ENCODE measurements around the gene GCLC. TPM values are rescaled to one million over a fixed set of nuclear protein-coding genes. Genes with fewer than 3 reads are reported as not detected.

GCLC gene
- total and polyA plus RNA-seq, 2 donors from 2014 or later: 14.8 to 31.8 TPM

- Histone ChIP-seq H3K9me3 (ENCODE audit: control insufficient read depth in 2 of 3, insufficient read depth in 1 of 3, low read length in 3 of 3) (no peaks in the 10 kb centered on the region), H3K4me3 (ENCODE audit: low read length in 3 of 3) (no peak overlapping the region), H3K27ac (ENCODE audit: low read depth in 2 of 2, low read length in 2 of 2) (no peak overlapping the region), H3K36me3 (ENCODE audit: control insufficient read depth in 2 of 3, insufficient read depth in 3 of 3, low read length in 3 of 3) (peaks cover 0 to 3% (median 0%) of the 10 kb centered on the region in 3 donors), H3K27me3 (ENCODE audit: control insufficient read depth, insufficient read depth, low read length) (no peaks in the 10 kb centered on the region), H3K9ac (ENCODE audit: low read length in 3 of 3) (no peak overlapping the region), H3K4me1 (ENCODE audit: control insufficient read depth in 2 of 3, insufficient read depth in 2 of 3, low read depth in 1 of 3, low read length in 3 of 3) (peaks cover 0 to 3% (median 0%) of the 10 kb centered on the region in 3 donors)
- TF ChIP-seq CTCF (IDR thresholded peaks at IDR 0.05; ENCODE audit: borderline replicate concordance, extremely low read depth, insufficient read depth): no peak
- DNase-seq (no peak), FAIRE-seq (no peak)
- intact Hi-C loops (cut with DNase I): no loop called here
Observed at GRCh38 chr6:53520320-53520928, 24.5 kb downstream of the GCLC start.

- H3K36me3 ChIP-seq (ENCODE audit: control insufficient read depth in 2 of 3, insufficient read depth in 3 of 3, low read length in 3 of 3): peaks cover 0 to 3% (median 2%) of the 10 kb centered on the region in 3 donors
- DNase-seq (no peak), FAIRE-seq (no peak)
- TF ChIP-seq CTCF (IDR thresholded peaks at IDR 0.05; ENCODE audit: borderline replicate concordance, extremely low read depth, insufficient read depth): no peak
- intact Hi-C loops (cut with DNase I): no loop called here
- H3K27me3 ChIP-seq (ENCODE audit: control insufficient read depth, insufficient read depth, low read length): no peaks in the 10 kb centered on the region
- H3K4me3 ChIP-seq (ENCODE audit: low read length in 3 of 3): no peak overlapping the region
- H3K27ac ChIP-seq (ENCODE audit: low read depth in 2 of 2, low read length in 2 of 2): no peak overlapping the region
- H3K9ac ChIP-seq (ENCODE audit: low read length in 3 of 3): no peak overlapping the region
- H3K4me1 ChIP-seq (ENCODE audit: control insufficient read depth in 2 of 3, insufficient read depth in 2 of 3, low read depth in 1 of 3, low read length in 3 of 3): no peaks in the 10 kb centered on the region
- no peaks in the 10 kb centered on the region for H3K9me3 ChIP-seq (ENCODE audit: control insufficient read depth in 2 of 3, insufficient read depth in 1 of 3, low read length in 3 of 3)
Observed at GRCh38 chr6:53518862-53519261, 26.0 kb downstream of the GCLC start.

- no peak for DNase-seq
- no peak for TF ChIP-seq CTCF (IDR thresholded peaks at IDR 0.05; ENCODE audit: borderline replicate concordance, extremely low read depth, insufficient read depth)
- Histone ChIP-seq H3K4me1 (ENCODE audit: control insufficient read depth in 2 of 3, insufficient read depth in 2 of 3, low read depth in 1 of 3, low read length in 3 of 3) (peaks cover 0 to 8% (median 0%) of the 10 kb centered on the region in 3 donors), H3K27ac (ENCODE audit: low read depth in 2 of 2, low read length in 2 of 2) (no peak overlapping the region), H3K27me3 (ENCODE audit: control insufficient read depth, insufficient read depth, low read length) (no peaks in the 10 kb centered on the region), H3K9me3 (ENCODE audit: control insufficient read depth in 2 of 3, insufficient read depth in 1 of 3, low read length in 3 of 3) (no peaks in the 10 kb centered on the region), H3K36me3 (ENCODE audit: control insufficient read depth in 2 of 3, insufficient read depth in 3 of 3, low read length in 3 of 3) (peaks cover 0 to 3% (median 2%) of the 10 kb centered on the region in 3 donors), H3K4me3 (ENCODE audit: low read length in 3 of 3) (no peak overlapping the region), H3K9ac (ENCODE audit: low read length in 3 of 3) (no peak overlapping the region)
- FAIRE-seq: no peak
- intact Hi-C loops (cut with DNase I): no loop called here
Observed at GRCh38 chr6:53517021-53517420, 27.9 kb downstream of the GCLC start.

- H3K9ac ChIP-seq (ENCODE audit: low read length in 3 of 3): no peak overlapping the region
- DNase-seq (no peak), FAIRE-seq (no peak)
- no peaks in the 10 kb centered on the region for H3K27me3 ChIP-seq (ENCODE audit: control insufficient read depth, insufficient read depth, low read length)
- intact Hi-C loops (cut with DNase I): no loop called here
- no peaks in the 10 kb centered on the region for H3K9me3 ChIP-seq (ENCODE audit: control insufficient read depth in 2 of 3, insufficient read depth in 1 of 3, low read length in 3 of 3)
- H3K4me3 ChIP-seq (ENCODE audit: low read length in 3 of 3): no peak overlapping the region
- H3K27ac ChIP-seq (ENCODE audit: low read depth in 2 of 2, low read length in 2 of 2): no peak overlapping the region
- H3K36me3 ChIP-seq (ENCODE audit: control insufficient read depth in 2 of 3, insufficient read depth in 3 of 3, low read length in 3 of 3): peaks cover 0 to 2% (median 0%) of the 10 kb centered on the region in 3 donors
- H3K4me1 ChIP-seq (ENCODE audit: control insufficient read depth in 2 of 3, insufficient read depth in 2 of 3, low read depth in 1 of 3, low read length in 3 of 3): peaks cover 0 to 8% (median 0%) of the 10 kb centered on the region in 3 donors
- TF ChIP-seq CTCF (IDR thresholded peaks at IDR 0.05; ENCODE audit: borderline replicate concordance, extremely low read depth, insufficient read depth): no peak
Observed at GRCh38 chr6:53514677-53515076, 30.2 kb downstream of the GCLC start.
